NT2/D1 (cell line): Measurements from ENCODE around the gene TRIL.

Source experiments
- SUZ12 ChIP-seq: IDR thresholded peaks from 2 replicates; pipeline ENCODE4 v1.6.1; 2011; ENCODE audit not compliant: insufficient read length, insufficient read depth; ENCODE audit errors: extremely low read depth
- YY1 ChIP-seq: IDR thresholded peaks from 2 replicates; pipeline ENCODE4 v1.6.1; 2011; ENCODE audit not compliant: insufficient read length, insufficient read depth
- ZNF274 ChIP-seq: IDR thresholded peaks from 2 replicates; pipeline ENCODE4 v1.6.1; 2011; ENCODE audit warnings: mild to moderate bottlenecking, low read depth, low read length

DNA sequence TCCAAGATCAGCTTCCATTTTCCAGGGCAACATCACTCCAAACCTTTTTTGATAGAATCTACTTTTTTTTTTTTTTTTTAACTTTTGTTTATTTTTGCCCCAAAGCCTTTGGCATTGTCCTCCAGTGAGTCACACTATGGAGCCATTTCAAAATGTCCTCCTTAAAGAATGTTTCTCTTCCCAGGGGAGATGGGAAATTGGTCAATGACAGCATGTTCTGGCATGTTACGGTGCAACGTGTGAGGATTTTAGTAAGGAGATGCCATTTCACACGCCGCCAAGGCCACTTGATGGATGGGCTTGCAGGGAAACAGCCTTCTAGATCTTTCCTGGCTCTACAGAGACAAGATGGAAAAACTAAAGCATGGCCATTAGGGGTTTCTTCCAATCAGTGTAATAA, 30.7 kb upstream of the TRIL start:
- TF ChIP-seq YY1 (no peak), ZNF274 (no peak), SUZ12 (no peak)
